Osteocyte (in vitro differentiated cells): Measurements from ENCODE around the gene NAALADL2. TPM values are rescaled to one million over a fixed set of nuclear protein-coding genes. Genes with fewer than 3 reads are reported as not detected.
"Not testable (repeated sequence)": the region's sequence is repeated elsewhere in the genome, so short reads cannot be mapped to it uniquely, and the experiment has no call there.

Experiments used
- DNase-seq: peaks from one replicate; pipeline ENCODE4 v3.0.0; 2021; ENCODE audit warnings: mixed read lengths; ENCODE audit not compliant: unreplicated experiment; ENCODE audit errors: extremely low spot score
- H3K27ac Mint-ChIP-seq: one replicate; pipeline ENCODE4 v1.8.0; 2021; ENCODE audit warnings: mild to moderate bottlenecking, mixed read lengths; ENCODE audit not compliant: unreplicated experiment
- H3K27me3 Mint-ChIP-seq: one replicate; pipeline ENCODE4 v1.8.0; 2021; ENCODE audit warnings: mixed read lengths; ENCODE audit not compliant: unreplicated experiment
- H3K36me3 Mint-ChIP-seq: one replicate; pipeline ENCODE4 v1.8.0; 2021; ENCODE audit warnings: mixed read lengths; ENCODE audit not compliant: unreplicated experiment
- H3K4me1 Mint-ChIP-seq: one replicate; pipeline ENCODE4 v1.8.0; 2021; ENCODE audit warnings: mixed read lengths; ENCODE audit not compliant: unreplicated experiment
- H3K4me3 Mint-ChIP-seq: one replicate; pipeline ENCODE4 v1.8.0; 2021; ENCODE audit warnings: mild to moderate bottlenecking, moderate library complexity, mixed read lengths; ENCODE audit not compliant: unreplicated experiment
- H3K9me3 Mint-ChIP-seq: one replicate; pipeline ENCODE4 v1.8.0; 2021; ENCODE audit warnings: mixed read lengths; ENCODE audit not compliant: unreplicated experiment
- CTCF ChIP-seq: fragments of 200-600 bp; sonication (generic); IDR thresholded peaks from 2 replicates; pipeline ENCODE4 v1.5.0; 2021; ENCODE audit warnings: antibody characterized with exemption, mild to moderate bottlenecking, moderate library complexity
- total RNA-seq: library from RNA; stranded (reverse); gene quantifications from 2 replicates; pipeline ENCODE4 v1.2.1, GENCODE V29; 2021

NAALADL2 gene
- total RNA-seq, 1 donor from 2014 or later: 16.1 TPM

- Mint-ChIP-seq H3K27me3 (no peaks in the 10 kb centered on the region), H3K9me3 (peaks cover 18% of the 10 kb centered on the region), H3K4me1 (peaks cover 11% of the 10 kb centered on the region), H3K36me3 (peaks cover 16% of the 10 kb centered on the region), H3K27ac (no peak overlapping the region), H3K4me3 (no peak overlapping the region)
- no peak for DNase-seq
- no peak for TF ChIP-seq CTCF
These were observed 959.8 kb downstream of the NAALADL2 start for GRCh38 chr3:175818811-175819464.

- H3K27me3 Mint-ChIP-seq, DNase-seq, H3K4me3 Mint-ChIP-seq: not testable (repeated sequence)
- Mint-ChIP-seq H3K36me3 (peaks cover 16% of the 10 kb centered on the region), H3K9me3 (peaks cover 18% of the 10 kb centered on the region), H3K27ac (peak overlapping the region; percentile 56), H3K4me1 (peaks cover 11% of the 10 kb centered on the region)
These were observed 963.8 kb downstream of the NAALADL2 start for GRCh38 chr3:175822766-175823491.

GRCh38 chr3:175825016-175825580 lies 966.0 kb downstream of the NAALADL2 start:
- H3K9me3 Mint-ChIP-seq, H3K4me3 Mint-ChIP-seq: not testable (repeated sequence)

DNA sequence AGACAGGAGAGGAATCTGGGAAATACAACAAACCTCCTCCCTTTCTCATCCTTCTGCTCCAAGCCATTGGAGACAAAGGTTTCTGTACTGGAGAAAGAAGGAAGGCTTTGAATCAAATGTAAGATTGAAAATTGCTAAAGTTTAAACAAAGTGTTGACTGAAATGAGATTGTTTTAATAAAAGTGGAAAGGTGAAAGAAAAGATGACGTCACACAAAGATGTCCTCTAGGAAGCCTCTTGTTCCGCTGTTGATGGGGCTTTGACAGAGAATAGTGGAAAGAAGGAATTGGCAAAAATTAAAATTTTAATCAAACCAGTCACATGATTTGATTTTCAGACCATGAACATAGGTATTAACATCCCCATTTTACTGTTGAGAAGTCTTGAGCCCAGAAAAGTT lies 967.6 kb downstream of the NAALADL2 start:
- H3K27ac Mint-ChIP-seq: no peak overlapping the region
- H3K36me3 Mint-ChIP-seq: no peaks in the 10 kb centered on the region
- no peak overlapping the region for H3K4me3 Mint-ChIP-seq
- no peak for TF ChIP-seq CTCF
- no peak for DNase-seq
- H3K4me1 Mint-ChIP-seq: peaks cover 11% of the 10 kb centered on the region
- H3K9me3 Mint-ChIP-seq: no peaks in the 10 kb centered on the region
- H3K27me3 Mint-ChIP-seq: no peaks in the 10 kb centered on the region

More at GRCh38 chr3:175825016-175825580, 966.0 kb downstream of the NAALADL2 start:
- not testable (repeated sequence) for H3K27me3 Mint-ChIP-seq, H3K36me3 Mint-ChIP-seq, DNase-seq, H3K27ac Mint-ChIP-seq
- peaks cover 11% of the 10 kb centered on the region for H3K4me1 Mint-ChIP-seq

DNA sequence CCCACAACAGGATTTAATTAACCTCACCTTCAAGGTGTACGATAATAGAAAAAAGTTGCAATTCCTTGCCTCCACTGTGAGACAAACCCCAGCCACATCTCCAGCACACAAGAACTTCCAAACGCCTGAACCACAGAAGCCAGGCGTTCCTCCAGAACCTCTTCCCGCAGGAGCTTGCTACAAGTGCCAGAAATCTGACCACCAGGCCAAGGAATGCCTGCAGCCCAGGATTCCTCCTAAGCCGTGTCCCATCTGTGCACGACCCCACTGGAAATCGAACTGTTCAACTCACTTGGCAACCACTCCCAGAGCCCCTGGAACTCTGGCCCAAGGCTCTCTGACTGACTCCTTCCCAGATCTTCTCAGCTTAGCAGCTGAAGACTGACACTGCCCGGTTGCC lies 970.7 kb downstream of the NAALADL2 start:
- H3K27me3 Mint-ChIP-seq, H3K4me3 Mint-ChIP-seq, H3K4me1 Mint-ChIP-seq, H3K27ac Mint-ChIP-seq, H3K9me3 Mint-ChIP-seq, DNase-seq, H3K36me3 Mint-ChIP-seq: not testable (repeated sequence)

GRCh38 chr3:175835763-175836162 lies 976.6 kb downstream of the NAALADL2 start:
- not testable (repeated sequence) for H3K27me3 Mint-ChIP-seq, H3K4me3 Mint-ChIP-seq, DNase-seq, H3K36me3 Mint-ChIP-seq, H3K4me1 Mint-ChIP-seq, H3K27ac Mint-ChIP-seq, H3K9me3 Mint-ChIP-seq

GRCh38 chr3:175836617-175837016 lies 977.5 kb downstream of the NAALADL2 start:
- no peak overlapping the region for H3K27ac Mint-ChIP-seq
- no peak for TF ChIP-seq CTCF
- no peaks in the 10 kb centered on the region for H3K9me3 Mint-ChIP-seq
- peaks cover 5% of the 10 kb centered on the region for H3K4me1 Mint-ChIP-seq
- no peak for DNase-seq
- no peaks in the 10 kb centered on the region for H3K36me3 Mint-ChIP-seq
- H3K27me3 Mint-ChIP-seq: no peaks in the 10 kb centered on the region
- no peak overlapping the region for H3K4me3 Mint-ChIP-seq
